Activated naive CD4-positive, alpha-beta T cell (primary cell): ENCODE data around the gene IRGM.
"Not testable (repeated sequence)": the region's sequence is repeated elsewhere in the genome, so short reads cannot be mapped to it uniquely, and the experiment has no call there.

Source experiments
- DNase-seq, 4 experiments: peaks; one replicate each; lab custom pipeline; 2025; lab: John Stamatoyannopoulos, UW

Gene IRGM

GRCh38 chr5:150846308-150846653, at the start of gene IRGM:
Gene IRGM, plus strand, starts transcription at chr5:150846521. Its CDS starts 1,603 bp downstream, at chr5:150848124.
- not testable (repeated sequence) for DNase-seq

DNA sequence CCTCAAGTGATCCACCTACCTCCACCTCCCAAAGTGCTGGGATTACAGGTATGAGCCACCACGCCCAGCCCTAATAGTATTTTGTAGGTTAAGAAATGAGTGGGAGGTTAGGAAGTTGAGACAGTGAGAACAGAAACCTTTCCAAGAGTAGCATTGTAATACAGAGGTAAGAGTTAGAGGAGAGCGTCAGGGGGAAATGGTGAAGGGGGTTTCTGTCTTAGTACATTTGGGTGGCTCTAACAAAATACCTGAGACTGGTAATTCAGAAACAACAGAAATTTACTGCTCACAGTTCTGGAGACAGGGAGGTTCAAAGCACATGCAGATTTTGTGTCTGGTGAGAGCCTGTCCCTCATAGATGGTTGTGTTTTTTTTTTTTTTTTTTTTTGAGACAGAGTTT, 48.9 kb upstream of the IRGM start:
- DNase-seq, result no peak

DNA sequence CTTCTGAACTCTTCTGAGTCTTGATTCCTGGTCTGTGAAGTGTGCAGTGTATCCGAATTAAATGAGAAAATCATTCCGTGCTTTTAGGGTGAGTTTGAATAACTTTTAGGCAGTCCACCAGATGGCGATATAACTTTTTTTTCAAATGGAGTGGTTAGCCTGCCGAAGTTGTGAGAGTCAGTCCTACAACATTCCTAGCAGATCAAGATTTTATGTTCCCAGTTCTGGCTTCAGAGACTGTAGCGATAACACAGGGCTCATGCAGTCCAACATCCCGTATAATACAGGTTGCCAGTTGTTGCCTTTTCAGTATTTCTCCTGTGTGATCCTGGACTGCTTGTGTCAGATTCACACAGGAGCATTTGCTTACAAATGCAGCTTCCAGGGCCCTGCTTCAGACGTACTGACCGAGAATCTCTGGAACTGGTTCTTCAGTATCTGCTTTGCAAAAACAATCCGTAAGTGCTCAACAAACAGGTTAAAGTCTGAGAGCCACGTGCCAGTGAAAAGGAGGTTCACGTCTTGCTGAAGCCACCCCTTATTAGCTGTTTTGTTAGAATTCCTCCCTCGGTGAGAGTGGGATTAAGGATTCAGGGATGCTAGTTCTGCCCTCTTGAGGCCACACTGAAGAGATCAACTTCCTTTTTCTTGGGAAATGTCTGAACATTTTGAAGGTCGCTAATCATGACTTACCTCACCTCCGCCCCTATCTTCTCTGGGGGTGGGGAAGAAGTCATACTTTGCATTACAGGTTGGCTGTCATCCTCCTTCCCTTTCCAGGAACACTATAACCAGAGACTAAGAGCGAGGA, 45.0 kb upstream of the IRGM start:
- no peak for DNase-seq

- no peak for DNase-seq
Observed at GRCh38 chr5:150804388-150804787, 41.9 kb upstream of the IRGM start.

DNA sequence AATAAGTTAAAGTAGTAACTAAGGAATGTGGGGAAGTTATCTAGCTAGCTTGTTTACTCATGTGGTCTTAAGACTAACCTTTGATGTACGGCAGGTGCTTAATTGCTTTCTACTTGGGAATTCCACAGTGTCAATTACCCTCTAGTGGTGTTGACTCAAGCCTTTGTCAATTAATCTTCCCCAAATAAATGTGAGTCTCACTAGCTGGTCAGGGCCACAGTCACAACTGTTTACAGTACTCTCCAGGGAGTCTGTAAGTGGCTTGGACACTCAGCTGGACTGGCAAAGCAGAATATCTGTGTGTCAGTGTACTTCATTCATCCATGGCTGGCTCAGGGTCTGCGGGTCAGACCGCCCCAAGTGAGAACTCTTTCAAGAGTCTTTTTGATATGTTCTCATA, 37.0 kb upstream of the IRGM start:
- DNase-seq, result no peak

- no peak for DNase-seq
Observed at GRCh38 chr5:150815010-150815409, 31.3 kb upstream of the IRGM start.

GRCh38 chr5:150816946-150817345, 29.4 kb upstream of the IRGM start:
- no peak for DNase-seq

DNA sequence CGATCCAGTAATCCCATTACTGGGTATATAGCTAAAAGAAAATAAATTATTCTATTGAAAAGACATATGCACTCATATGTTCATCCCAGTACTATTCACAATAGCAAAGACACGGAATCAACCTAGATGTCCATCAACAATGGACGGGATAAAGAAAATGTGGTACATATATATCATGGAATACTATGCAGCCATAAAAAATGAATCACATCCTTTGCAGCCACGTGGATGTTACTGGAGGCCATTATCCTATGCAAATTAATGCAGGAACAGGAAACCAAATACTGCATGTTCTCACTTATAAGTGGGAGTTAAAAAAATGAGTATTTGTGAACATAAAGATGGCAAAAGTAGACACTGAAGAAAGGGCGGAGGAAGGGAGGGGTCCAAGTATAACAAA, 16.6 kb upstream of the IRGM start:
- no peak for DNase-seq

DNA sequence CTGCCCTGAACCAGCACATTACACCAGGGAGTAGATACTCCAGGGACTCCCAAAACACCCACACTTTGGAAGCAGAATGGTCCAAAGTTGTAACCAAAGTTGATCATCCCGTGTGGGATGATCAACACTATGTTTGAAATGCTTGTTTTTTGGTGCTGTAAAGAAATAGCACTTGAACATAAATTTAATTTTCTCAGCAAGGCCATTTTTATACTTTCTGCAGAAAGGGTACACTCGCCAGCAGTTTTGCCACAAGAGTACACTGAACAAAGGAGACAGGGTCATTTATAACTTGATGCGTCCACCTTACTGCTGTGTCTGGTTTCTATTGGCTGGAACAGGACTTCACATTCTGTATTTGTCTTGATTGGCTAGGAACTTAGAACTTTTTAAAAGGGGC, 14.5 kb upstream of the IRGM start:
- not testable (repeated sequence) for DNase-seq

DNA sequence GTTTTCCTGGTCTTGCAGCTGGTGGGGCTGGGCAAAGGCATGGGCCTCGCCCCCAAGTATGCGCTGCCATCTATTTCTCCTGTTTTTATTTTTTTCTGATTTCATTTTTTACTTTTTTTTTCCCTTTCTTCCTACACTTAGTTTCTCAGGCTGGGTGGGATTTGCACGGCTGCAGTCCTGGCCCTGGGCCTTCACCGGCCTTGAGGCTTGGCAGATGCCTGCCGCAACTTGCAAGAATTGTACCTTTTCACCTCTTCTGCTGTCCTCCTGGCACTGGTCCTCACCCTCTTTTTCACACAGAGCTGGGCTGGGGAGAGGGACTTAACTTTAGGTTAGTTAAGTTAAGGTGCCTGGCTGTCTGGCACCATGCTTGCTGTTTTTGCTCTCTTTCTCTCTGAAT, 10.3 kb upstream of the IRGM start:
- DNase-seq, result no peak

DNA sequence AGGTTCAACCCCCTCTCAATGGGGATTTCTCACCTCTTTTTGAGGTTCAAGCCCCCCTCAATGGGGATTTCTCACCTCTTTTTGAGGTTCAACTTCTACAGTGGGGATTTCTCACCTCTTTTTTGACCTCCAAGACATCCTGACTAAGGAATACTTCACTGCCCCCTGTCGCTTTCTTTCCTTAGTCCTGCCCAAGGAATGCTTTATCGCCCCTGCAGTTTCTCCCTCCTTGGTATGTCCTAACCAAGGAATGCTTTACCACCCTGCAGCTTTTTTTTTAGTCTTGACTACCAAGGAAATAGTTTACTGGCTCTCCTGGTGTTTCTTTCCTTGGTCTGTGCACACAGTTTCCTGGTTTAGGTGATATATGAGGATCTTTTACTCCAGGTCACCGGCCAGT, 9.6 kb upstream of the IRGM start:
- no peak for DNase-seq

DNA sequence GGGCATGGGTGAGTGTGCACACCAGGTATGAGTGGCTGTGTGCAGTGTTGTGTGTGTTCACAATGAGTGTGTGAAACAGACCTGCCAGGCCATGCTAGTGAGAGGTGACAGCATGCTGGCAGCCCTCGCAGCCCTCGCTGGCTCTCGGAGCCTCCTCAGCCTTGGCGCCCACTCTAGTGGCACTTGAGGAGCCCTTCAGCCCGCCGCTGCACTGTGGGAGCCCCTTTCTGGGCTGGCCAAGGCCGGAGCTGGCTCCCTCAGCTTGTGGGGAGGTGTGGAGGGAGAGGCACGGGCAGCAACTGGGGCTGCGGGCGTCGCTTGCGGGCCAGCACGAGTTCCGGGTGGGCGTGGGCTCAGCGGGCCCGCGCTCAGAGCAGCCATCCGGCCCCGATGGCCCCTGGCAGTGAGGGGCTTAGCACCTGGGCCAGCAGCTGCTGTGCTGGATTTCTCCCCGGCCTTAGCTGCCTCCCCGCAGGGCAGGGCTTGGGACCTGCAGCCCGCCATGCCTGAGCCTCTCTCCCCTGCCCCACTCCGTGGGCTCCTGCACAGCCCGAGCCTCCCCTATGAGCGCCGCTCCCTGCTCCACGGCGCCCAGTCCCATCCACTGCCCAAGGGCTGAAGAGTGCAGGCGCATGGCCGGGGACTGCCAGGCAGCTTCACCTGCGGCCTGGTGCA, 999 bp upstream of the IRGM start:
- DNase-seq, result not testable (repeated sequence)

- DNase-seq, result peak in 2 of 4 experiments; percentile 12 to 23
Observed at GRCh38 chr5:150846654-150847333, 473 bp downstream of the IRGM start.

- no peak for DNase-seq
Observed at GRCh38 chr5:150847334-150847695, 994 bp downstream of the IRGM start.

GRCh38 chr5:150848271-150848670, 1.9 kb downstream of the IRGM start:
- no peak for DNase-seq

DNA sequence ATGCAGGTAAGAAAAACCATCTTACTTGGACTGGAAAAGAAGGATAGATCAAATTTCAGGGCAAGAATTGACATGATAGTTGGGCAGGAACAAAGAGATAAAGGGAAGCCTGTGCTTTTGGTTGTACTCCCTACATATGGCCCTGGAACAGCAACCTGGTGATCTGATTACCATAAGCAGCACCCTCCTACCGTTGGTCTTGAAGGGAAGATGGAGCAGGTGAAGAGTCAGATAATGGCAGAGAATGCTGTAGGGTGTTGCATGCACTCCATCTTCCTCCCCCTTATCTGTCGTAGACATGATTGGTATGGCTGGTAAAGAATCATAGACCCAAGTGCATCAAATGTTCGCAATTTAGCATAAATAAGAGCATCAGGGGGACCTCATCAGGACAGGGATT, 4.7 kb downstream of the IRGM start:
- no peak for DNase-seq

DNA sequence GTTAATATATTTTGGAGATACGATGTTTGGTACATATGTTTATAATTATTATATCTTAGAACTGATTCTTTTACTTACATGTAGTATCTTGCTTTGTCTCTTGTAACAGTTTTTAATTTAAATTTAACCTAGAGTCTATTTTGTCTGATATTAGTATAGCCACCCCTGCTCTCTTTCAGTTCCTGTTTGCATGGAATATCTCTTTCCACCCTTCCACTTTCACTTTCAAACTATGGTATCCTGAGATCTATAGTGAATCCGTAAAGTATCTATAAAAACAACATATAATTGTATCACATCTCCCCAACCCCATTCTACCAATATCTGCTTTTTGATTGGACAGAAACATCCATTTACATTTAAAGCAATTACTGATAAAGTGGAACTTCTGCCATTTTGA, 7.2 kb downstream of the IRGM start:
- DNase-seq, result no peak

DNA sequence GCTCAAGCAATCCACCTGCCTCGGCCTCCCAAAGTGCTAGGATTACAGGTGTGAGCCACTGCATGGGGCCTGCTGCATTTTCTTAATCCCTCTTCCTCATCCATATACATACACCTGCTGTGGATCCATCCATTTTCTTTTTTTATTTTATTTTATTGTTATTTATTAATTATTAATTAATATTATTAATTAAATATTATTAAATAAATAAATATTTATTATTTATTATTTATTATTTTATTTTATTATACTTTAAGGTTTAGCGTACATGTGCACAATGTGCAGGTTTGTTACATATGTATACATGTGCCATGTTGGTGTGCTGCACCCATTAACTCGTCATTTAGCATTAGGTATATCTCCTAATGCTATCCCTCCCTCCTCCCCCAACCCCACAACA, 10.4 kb downstream of the IRGM start:
- not testable (repeated sequence) for DNase-seq

DNA sequence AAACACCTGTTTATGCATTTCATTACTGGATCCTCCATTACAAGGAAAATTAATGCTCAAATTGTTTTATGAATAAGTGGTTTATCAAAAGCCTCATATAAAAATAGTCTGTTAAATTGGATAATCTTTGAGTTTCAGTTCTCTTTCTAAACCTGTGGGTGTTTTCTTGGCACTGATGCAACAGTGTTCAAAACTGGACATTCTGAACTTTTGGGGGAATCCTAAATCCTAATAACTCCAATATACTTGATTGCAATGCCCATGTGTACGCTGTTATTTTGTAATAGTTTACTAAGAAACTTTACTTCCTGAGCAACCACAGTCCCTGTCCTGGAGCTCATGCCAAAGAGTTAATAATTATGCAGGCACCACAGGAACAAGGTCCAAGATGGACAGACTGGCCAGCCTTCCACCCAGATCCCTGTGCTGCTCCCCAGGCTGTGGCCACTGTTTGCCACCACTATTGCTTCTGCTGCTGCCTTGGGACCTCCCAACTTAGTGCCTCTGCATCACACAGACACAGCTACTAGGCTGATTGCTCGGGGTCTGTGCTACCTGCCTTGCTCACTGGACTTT, 14.0 kb downstream of the IRGM start:
- DNase-seq, result no peak

- no peak for DNase-seq
Observed at GRCh38 chr5:150862070-150862469, 15.7 kb downstream of the IRGM start.

GRCh38 chr5:150879358-150879757, 33.0 kb downstream of the IRGM start:
- no peak for DNase-seq
